Lower lobe of right lung (tissue), 2 donors: Measurements from ENCODE around the gene SNRPD1. TPM values are rescaled to one million over a fixed set of nuclear protein-coding genes. Genes with fewer than 3 reads are reported as not detected.

Experiments used
- ATAC-seq, 2 donors: fragments of 200-7000 bp; cut with Tn5 transposase; one replicate each; pipeline ENCODE4 v1.9.1; 2020 to 2022; ENCODE audit warnings: mild to moderate bottlenecking in 2 of 2, moderate library complexity in 2 of 2
- DNase-seq: peaks from one replicate; pipeline ENCODE4 v3.0.0-alpha.2; 2020
- H3K27ac ChIP-seq: fragments of 200-600 bp; one replicate; pipeline ENCODE4 v1.8.0; 2022
- H3K27me3 ChIP-seq: fragments of 200-600 bp; one replicate; pipeline ENCODE4 v1.8.0; 2022; ENCODE audit warnings: low read depth
- H3K36me3 ChIP-seq: fragments of 200-600 bp; one replicate; pipeline ENCODE4 v1.8.0; 2022; ENCODE audit warnings: mild to moderate bottlenecking
- H3K4me1 ChIP-seq: fragments of 200-600 bp; one replicate; pipeline ENCODE4 v1.8.0; 2022
- H3K4me3 ChIP-seq: fragments of 200-600 bp; one replicate; pipeline ENCODE4 v1.8.0; 2022; ENCODE audit warnings: mild to moderate bottlenecking
- H3K9me3 ChIP-seq: fragments of 200-600 bp; one replicate; pipeline ENCODE4 v1.8.0; 2022
- intact Hi-C: fragments of 100-400 bp; cut with DNase I; formaldehyde crosslinking; loops from one replicate; pipeline ENCODE4 v1.11.0; 2022
- total RNA-seq: library from RNA; stranded (reverse); fragmentation: NEBNext Ultra II Directional; extraction: Animal tissue kit (Norgen Biotek cat#: 25700); gene quantifications from one replicate; pipeline ENCODE4 v1.2.1, GENCODE V29; 2021
- TF ChIP-seq, protein P1 (sequence below): fragments of 200-600 bp; IDR thresholded peaks from one replicate; pipeline ENCODE4 v1.8.0; 2022; ENCODE audit warnings: antibody characterized with exemption, mild to moderate bottlenecking
- donor health status: DM: no; HTN: yes; CAD: no; lungs with severe emphysema.

The SNRPD1 gene
- total RNA-seq, 1 donor from 2014 or later = 29.3 TPM

DNA sequence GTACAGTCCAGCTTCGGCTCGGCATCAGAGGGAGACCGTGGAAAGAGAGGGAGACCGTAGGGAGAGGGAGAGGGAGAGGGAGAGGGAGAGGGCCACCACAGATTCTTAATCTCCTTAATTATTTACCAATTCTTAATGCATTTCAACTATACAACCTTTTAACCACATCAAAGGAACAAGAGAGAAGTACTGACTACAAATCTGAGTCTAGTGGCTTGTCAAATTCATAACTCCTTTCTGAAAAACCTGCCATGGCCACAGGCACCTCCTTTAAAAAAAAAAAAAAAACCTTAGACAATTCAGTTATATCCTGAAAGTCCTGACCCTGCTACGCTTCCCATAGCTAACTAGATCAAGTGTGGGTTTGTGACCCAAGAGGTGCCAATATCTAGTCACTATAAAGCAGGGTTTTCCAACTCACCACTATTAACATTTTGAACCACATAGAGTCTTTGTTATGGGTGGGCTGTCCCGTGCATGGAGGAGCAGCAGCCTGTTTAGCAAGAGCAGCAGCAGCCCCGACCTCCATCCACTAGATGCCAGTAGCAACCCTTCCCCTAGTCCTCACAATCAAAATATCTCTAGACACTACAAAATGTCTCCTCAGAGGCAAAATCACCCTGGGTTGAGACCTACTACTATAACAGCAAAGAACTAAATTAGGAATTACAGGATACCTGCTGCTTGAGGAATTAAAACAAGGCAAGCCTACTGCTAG lies 18.4 kb upstream of the SNRPD1 start:
- Histone ChIP-seq H3K9me3 (no peaks in the 10 kb centered on the region), H3K4me1 (peaks cover 9% of the 10 kb centered on the region), H3K4me3 (no peak overlapping the region), H3K27ac (no peak overlapping the region), H3K36me3 (no peaks in the 10 kb centered on the region), H3K27me3 (no peaks in the 10 kb centered on the region)
- DNase-seq = no peak
- ATAC-seq = no peak
- intact Hi-C loops = no loop called here
- TF ChIP-seq, protein P1, sequence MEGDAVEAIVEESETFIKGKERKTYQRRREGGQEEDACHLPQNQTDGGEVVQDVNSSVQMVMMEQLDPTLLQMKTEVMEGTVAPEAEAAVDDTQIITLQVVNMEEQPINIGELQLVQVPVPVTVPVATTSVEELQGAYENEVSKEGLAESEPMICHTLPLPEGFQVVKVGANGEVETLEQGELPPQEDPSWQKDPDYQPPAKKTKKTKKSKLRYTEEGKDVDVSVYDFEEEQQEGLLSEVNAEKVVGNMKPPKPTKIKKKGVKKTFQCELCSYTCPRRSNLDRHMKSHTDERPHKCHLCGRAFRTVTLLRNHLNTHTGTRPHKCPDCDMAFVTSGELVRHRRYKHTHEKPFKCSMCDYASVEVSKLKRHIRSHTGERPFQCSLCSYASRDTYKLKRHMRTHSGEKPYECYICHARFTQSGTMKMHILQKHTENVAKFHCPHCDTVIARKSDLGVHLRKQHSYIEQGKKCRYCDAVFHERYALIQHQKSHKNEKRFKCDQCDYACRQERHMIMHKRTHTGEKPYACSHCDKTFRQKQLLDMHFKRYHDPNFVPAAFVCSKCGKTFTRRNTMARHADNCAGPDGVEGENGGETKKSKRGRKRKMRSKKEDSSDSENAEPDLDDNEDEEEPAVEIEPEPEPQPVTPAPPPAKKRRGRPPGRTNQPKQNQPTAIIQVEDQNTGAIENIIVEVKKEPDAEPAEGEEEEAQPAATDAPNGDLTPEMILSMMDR = no peak

DNA sequence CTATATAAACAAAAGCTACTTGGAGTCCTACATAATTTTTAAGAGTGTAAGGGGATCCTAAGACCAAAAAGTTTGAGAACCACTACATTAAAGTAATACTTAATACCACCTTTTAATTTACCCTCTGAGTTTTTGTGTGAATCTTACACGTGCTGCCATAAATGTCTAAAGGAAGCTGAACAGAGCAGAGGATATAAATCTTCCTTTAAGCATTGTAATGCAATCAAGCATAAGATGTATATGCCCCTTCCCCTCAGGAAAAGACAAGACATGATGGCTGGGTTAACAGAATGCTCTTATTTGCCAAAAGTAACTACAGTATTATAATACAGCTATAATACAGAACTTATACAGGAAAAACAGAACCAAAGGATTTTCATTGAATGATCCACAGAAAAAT lies 14.5 kb upstream of the SNRPD1 start:
- H3K4me1 ChIP-seq = peaks cover 19% of the 10 kb centered on the region
- H3K36me3 ChIP-seq = no peaks in the 10 kb centered on the region
- H3K9me3 ChIP-seq = no peaks in the 10 kb centered on the region
- DNase-seq = no peak
- no peak overlapping the region for H3K4me3 ChIP-seq
- H3K27me3 ChIP-seq = no peaks in the 10 kb centered on the region
- TF ChIP-seq, protein P1 = no peak
- ATAC-seq = no peak
- intact Hi-C loops = no loop called here
- no peak overlapping the region for H3K27ac ChIP-seq

DNA sequence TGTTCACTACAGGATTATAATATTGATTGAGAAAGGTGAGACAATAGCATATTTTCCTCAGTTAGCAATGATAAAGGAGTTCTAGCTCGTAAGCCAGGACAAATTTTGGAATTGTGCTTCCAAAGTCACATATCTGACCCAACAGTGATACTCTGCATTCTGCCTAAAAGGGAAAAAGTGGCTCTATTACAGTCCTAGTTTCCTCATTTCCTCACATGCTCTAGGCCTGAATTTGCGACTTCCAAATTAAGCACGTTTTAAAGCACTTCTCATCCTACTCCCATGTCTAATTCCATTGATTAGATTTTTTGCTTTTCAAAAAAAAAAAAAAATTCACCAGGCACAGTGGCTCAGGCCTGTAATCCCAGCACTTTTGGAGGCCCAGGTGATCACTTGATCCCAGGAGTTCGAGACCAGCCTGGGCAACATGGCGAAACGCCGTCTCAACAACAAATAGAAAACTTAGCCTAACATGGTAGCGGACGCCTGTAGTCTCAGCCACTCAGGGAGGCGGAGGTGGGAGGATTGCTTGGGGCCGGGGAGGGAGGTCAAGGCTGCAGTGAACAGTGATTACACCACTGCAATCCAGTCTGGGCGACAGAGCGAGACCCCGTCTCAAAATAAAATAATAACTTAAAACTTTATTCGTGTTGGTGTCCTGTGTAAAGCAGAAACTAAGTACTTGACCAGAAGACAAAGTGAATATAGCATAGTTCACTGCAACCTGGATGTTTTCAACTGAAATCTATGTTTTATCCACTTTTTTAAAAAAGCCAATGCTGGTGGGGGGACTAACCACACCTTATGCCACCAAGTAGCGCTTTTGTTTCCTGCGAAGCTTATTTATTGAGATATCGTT lies 13.2 kb upstream of the SNRPD1 start:
- H3K9me3 ChIP-seq = no peaks in the 10 kb centered on the region
- ATAC-seq (no peak), DNase-seq (no peak)
- H3K27me3 ChIP-seq = no peaks in the 10 kb centered on the region
- TF ChIP-seq, protein P1 = no peak
- intact Hi-C loops = no loop called here
- no peaks in the 10 kb centered on the region for H3K36me3 ChIP-seq
- peak overlapping the region; percentile 99 for H3K27ac ChIP-seq
- peaks cover 19% of the 10 kb centered on the region for H3K4me1 ChIP-seq
- H3K4me3 ChIP-seq = peak overlapping the region; percentile 95

DNA sequence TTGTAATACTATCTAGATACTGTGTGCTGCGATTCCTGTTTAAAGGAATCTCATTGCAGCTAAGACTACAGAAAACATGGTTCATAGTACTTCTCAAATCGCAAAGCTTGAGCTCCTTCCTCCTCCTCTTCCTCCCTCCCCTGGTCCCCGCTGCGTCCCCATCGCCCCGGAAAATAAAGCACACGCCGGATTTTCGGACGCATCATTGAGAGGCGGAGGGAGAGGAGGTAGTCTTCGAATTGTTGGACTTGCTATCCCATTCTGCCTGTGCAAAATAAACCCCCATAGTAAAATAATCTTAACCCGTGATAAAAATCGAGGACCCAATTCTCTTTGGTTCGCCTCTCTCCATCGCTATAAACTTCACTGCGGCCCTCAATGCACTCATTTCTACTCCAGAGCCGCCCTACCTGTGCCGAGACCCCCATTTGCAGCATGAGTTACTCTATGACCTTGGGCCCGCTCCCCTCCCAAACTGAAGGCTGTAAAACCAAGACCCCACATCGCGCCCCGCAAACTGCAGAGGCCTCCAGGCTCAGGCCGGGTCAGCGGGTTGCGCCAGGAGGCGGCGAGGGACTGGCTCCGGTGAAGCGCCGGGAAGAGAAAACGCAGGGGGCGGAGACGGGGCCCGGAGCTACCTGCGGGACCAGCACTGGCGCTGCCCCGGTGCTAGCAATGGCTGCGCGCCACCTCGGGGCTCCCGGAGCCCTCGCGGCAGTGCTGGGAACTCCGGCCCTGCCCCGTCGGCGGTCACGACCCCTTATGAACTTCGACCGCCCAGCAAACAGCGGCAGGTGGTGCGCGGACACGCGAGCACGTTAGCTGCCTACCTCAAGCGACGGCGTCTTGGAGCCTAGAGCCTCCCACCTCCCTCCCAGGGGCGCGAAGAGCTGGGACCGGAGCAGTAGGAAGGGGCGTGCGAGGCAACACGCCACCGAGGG lies 12.3 kb upstream of the SNRPD1 start:
- intact Hi-C loops = no loop called here
- H3K4me3 ChIP-seq = peak overlapping the region; percentile 95
- TF ChIP-seq, protein P1 = no peak
- ATAC-seq = peak; percentile 84 to 87
- peak overlapping the region; percentile 99 for H3K27ac ChIP-seq
- H3K36me3 ChIP-seq = no peaks in the 10 kb centered on the region
- H3K9me3 ChIP-seq = no peaks in the 10 kb centered on the region
- H3K4me1 ChIP-seq = peaks cover 19% of the 10 kb centered on the region
- DNase-seq = peak; percentile 85
- H3K27me3 ChIP-seq = no peaks in the 10 kb centered on the region
